Ectodermal cell (in vitro differentiated cells): ENCODE data around the gene KIAA1217.
"Not testable (repeated sequence)": the region's sequence is repeated elsewhere in the genome, so short reads cannot be mapped to it uniquely, and the experiment has no call there.

ENCODE experiments used
- H3K27ac ChIP-seq: 2 replicates; pipeline ENCODE4 v1.7.0; 2013; ENCODE audit warnings: mild to moderate bottlenecking, low read depth, low read length; ENCODE audit not compliant: insufficient read depth, poor library complexity, severe bottlenecking
- H3K27me3 ChIP-seq: 2 replicates; pipeline ENCODE4 v1.7.0; 2013; ENCODE audit warnings: mild to moderate bottlenecking, low read length; ENCODE audit not compliant: insufficient read depth, control insufficient read depth, poor library complexity, severe bottlenecking
- H3K36me3 ChIP-seq: one replicate; pipeline ENCODE4 v1.7.0; 2013; ENCODE audit warnings: low read length; ENCODE audit not compliant: control insufficient read depth, insufficient read depth
- H3K4me1 ChIP-seq: one replicate; pipeline ENCODE4 v1.7.0; 2013; ENCODE audit warnings: low read length; ENCODE audit not compliant: control insufficient read depth, insufficient read depth
- H3K4me3 ChIP-seq: 2 replicates; pipeline ENCODE4 v1.7.0; 2013; ENCODE audit warnings: low read depth, low read length, control low read depth; ENCODE audit not compliant: insufficient read depth
- H3K9me3 ChIP-seq: 2 replicates; pipeline ENCODE4 v1.7.0; 2013; ENCODE audit warnings: mild to moderate bottlenecking, low read length, moderate library complexity; ENCODE audit not compliant: control insufficient read depth
- WGBS, 2 experiments: methylation state at CpG; one replicate each; pipeline ENCODE4 v1.1.7; 2013; ENCODE audit warnings: missing lambda C conversion rate in 2 of 2; 5-methylcytosine and 5-hydroxymethylcytosine counted together

The KIAA1217 gene

DNA sequence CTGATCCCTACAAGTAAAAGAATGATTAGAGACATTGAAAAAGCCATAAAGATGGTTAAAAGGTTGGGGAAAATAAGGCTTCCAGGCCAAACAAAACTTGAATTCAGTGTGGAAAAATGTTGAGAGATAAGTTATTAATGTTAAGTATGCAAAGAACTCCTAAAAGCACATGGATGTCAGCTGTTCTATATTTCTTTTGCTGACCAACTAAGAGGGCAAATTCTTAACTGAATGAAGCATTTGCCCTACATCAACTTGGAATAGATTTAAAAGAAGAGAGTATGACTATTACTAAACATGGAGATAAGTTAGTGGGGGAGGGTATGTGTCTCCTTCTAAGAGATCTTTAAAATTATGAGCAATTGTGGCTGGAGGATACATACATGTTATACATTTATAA, 124.8 kb downstream of the KIAA1217 start:
- Histone ChIP-seq H3K9me3 (no peaks in the 10 kb centered on the region), H3K4me1 (no peaks in the 10 kb centered on the region), H3K27me3 (no peaks in the 10 kb centered on the region), H3K36me3 (no peaks in the 10 kb centered on the region), H3K27ac (no peak overlapping the region), H3K4me3 (no peak overlapping the region)

- no peak overlapping the region for H3K27ac ChIP-seq
- H3K36me3 ChIP-seq = no peaks in the 10 kb centered on the region
- no peak overlapping the region for H3K4me3 ChIP-seq
- H3K27me3 ChIP-seq = no peaks in the 10 kb centered on the region
- WGBS, 2 experiments = 94 to 100% methylated on average over 1 of the region's 1 CpG
- H3K9me3 ChIP-seq = no peaks in the 10 kb centered on the region
- H3K4me1 ChIP-seq = no peaks in the 10 kb centered on the region
Observed at GRCh38 chr10:24334279-24334939, 125.5 kb downstream of the KIAA1217 start.

- not testable (repeated sequence) for H3K4me3 ChIP-seq, H3K36me3 ChIP-seq, H3K9me3 ChIP-seq, H3K4me1 ChIP-seq, H3K27ac ChIP-seq, H3K27me3 ChIP-seq
- 92 to 96% methylated on average over 7 of the region's 7 CpGs for WGBS, 2 experiments
Observed at GRCh38 chr10:24337723-24338122, 128.8 kb downstream of the KIAA1217 start.

DNA sequence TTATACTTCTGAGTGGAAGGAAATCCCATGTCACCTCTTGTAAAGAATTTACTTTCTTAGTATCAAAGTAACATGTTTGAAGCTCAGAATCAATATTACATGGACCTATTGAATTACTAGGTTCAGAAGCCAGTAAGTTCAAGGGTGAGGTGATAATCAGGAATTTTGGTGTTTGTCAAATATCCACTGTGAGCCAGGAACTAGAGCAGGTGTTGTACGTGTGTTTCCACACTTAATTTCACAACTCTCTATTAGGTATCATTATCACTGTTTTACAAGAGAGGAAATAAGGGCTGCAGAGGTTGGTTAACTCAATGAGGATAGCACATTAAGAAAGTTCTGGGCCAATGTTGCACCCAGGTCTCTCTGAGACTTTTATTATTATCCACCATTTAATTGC, 130.4 kb downstream of the KIAA1217 start:
- Histone ChIP-seq H3K9me3 (no peaks in the 10 kb centered on the region), H3K27me3 (no peaks in the 10 kb centered on the region), H3K4me1 (peaks cover 1% of the 10 kb centered on the region), H3K36me3 (no peaks in the 10 kb centered on the region), H3K4me3 (no peak overlapping the region), H3K27ac (no peak overlapping the region)
- WGBS, 2 experiments = 100% methylated on average over 1 of the region's 1 CpG; no CpG with 5 or more reads in 1 of the 2 experiments

GRCh38 chr10:24340446-24340845, 131.5 kb downstream of the KIAA1217 start:
- no peaks in the 10 kb centered on the region for H3K9me3 ChIP-seq
- no peak overlapping the region for H3K27ac ChIP-seq
- no peak overlapping the region for H3K4me3 ChIP-seq
- 92 to 94% methylated on average over 6 of the region's 6 CpGs for WGBS, 2 experiments
- H3K36me3 ChIP-seq = no peaks in the 10 kb centered on the region
- peaks cover 8% of the 10 kb centered on the region for H3K4me1 ChIP-seq
- H3K27me3 ChIP-seq = no peaks in the 10 kb centered on the region

GRCh38 chr10:24340883-24341282, 131.9 kb downstream of the KIAA1217 start:
- WGBS, 2 experiments = 93 to 94% methylated on average over 7 of the region's 7 CpGs
- peaks cover 8% of the 10 kb centered on the region for H3K4me1 ChIP-seq
- H3K27ac ChIP-seq = no peak overlapping the region
- no peaks in the 10 kb centered on the region for H3K36me3 ChIP-seq
- H3K27me3 ChIP-seq = no peaks in the 10 kb centered on the region
- H3K9me3 ChIP-seq = no peaks in the 10 kb centered on the region
- H3K4me3 ChIP-seq = no peak overlapping the region

- no peaks in the 10 kb centered on the region for H3K9me3 ChIP-seq
- H3K36me3 ChIP-seq = no peaks in the 10 kb centered on the region
- H3K4me3 ChIP-seq = no peak overlapping the region
- H3K27me3 ChIP-seq = no peaks in the 10 kb centered on the region
- WGBS, 2 experiments = 100% methylated on average over 1 to 4 of the region's 4 CpGs
- H3K27ac ChIP-seq = no peak overlapping the region
- H3K4me1 ChIP-seq = peaks cover 8% of the 10 kb centered on the region
Observed at GRCh38 chr10:24341371-24341770, 132.4 kb downstream of the KIAA1217 start.

GRCh38 chr10:24341897-24342296, 133.0 kb downstream of the KIAA1217 start:
- no peaks in the 10 kb centered on the region for H3K27me3 ChIP-seq
- WGBS, 2 experiments = 88 to 100% methylated on average over 2 of the region's 2 CpGs
- no peak overlapping the region for H3K4me3 ChIP-seq
- peaks cover 8% of the 10 kb centered on the region for H3K4me1 ChIP-seq
- no peak overlapping the region for H3K27ac ChIP-seq
- no peaks in the 10 kb centered on the region for H3K9me3 ChIP-seq
- H3K36me3 ChIP-seq = no peaks in the 10 kb centered on the region

GRCh38 chr10:24343686-24344085, 134.7 kb downstream of the KIAA1217 start:
- Histone ChIP-seq H3K36me3 (no peaks in the 10 kb centered on the region), H3K27me3 (no peaks in the 10 kb centered on the region), H3K9me3 (no peaks in the 10 kb centered on the region), H3K4me3 (no peak overlapping the region), H3K27ac (no peak overlapping the region), H3K4me1 (peaks cover 8% of the 10 kb centered on the region)
- 92 to 96% methylated on average over 3 to 4 of the region's 4 CpGs for WGBS, 2 experiments

- H3K4me1 ChIP-seq = peaks cover 8% of the 10 kb centered on the region
- no peak overlapping the region for H3K4me3 ChIP-seq
- no peaks in the 10 kb centered on the region for H3K36me3 ChIP-seq
- H3K27ac ChIP-seq = no peak overlapping the region
- 93 to 96% methylated on average over 4 of the region's 4 CpGs for whole genome bisulfite sequencing, 2 experiments
- H3K9me3 ChIP-seq = no peaks in the 10 kb centered on the region
- no peaks in the 10 kb centered on the region for H3K27me3 ChIP-seq
Observed at GRCh38 chr10:24344279-24344678, 135.3 kb downstream of the KIAA1217 start.
